KMS-11 (cell line): ENCODE data around the gene SLC17A7.
A peak's percentile ranks its signal among the peaks of the same experiment; 100 is the strongest.

Source experiments
- H2AFZ ChIP-seq: fragments of 200-600 bp; sonication (generic); 2 replicates; pipeline ENCODE4 v1.6.1; 2016; ENCODE audit warnings: antibody characterized with exemption, mixed run types, low read depth
- H3K27ac ChIP-seq: fragments of 200-600 bp; sonication (generic); 2 replicates; pipeline ENCODE4 v1.6.1; 2016; ENCODE audit warnings: mild to moderate bottlenecking, mixed run types
- H3K27me3 ChIP-seq: fragments of 200-600 bp; sonication (generic); 2 replicates; pipeline ENCODE4 v1.6.1; 2017; ENCODE audit warnings: mild to moderate bottlenecking, low read depth, mixed run types, moderate library complexity; ENCODE audit not compliant: insufficient read depth
- H3K36me3 ChIP-seq: fragments of 200-600 bp; sonication (generic); 2 replicates; pipeline ENCODE4 v1.6.1; 2017; ENCODE audit warnings: mild to moderate bottlenecking, mixed run types; ENCODE audit not compliant: insufficient read depth
- H3K4me1 ChIP-seq: fragments of 200-600 bp; sonication (generic); 2 replicates; pipeline ENCODE4 v1.6.1; 2016; ENCODE audit warnings: mild to moderate bottlenecking, low read depth, mixed run types; ENCODE audit not compliant: poor library complexity, severe bottlenecking
- H3K4me2 ChIP-seq: fragments of 200-600 bp; sonication (generic); 2 replicates; pipeline ENCODE4 v1.7.0; 2016; ENCODE audit warnings: mild to moderate bottlenecking, mixed run types
- H3K4me3 ChIP-seq: fragments of 200-600 bp; sonication (generic); IDR thresholded peaks from 2 replicates; pipeline ENCODE4 v1.6.1; 2017; ENCODE audit warnings: low read depth, low read length, mixed read lengths; ENCODE audit not compliant: insufficient read depth
- H3K79me2 ChIP-seq: fragments of 200-600 bp; sonication (generic); 2 replicates; pipeline ENCODE4 v1.6.1; 2016; ENCODE audit warnings: low read depth, mixed run types; ENCODE audit not compliant: insufficient read depth
- H3K9ac ChIP-seq: fragments of 200-600 bp; sonication (generic); 2 replicates; pipeline ENCODE4 v1.6.1; 2016; ENCODE audit warnings: mild to moderate bottlenecking, mixed run types
- H4K20me1 ChIP-seq: fragments of 200-600 bp; sonication (generic); 2 replicates; pipeline ENCODE4 v1.6.1; 2016; ENCODE audit warnings: mild to moderate bottlenecking, mixed run types; ENCODE audit not compliant: insufficient read depth
- CTCF ChIP-seq: fragments of 200-600 bp; sonication (generic); conservative IDR thresholded peaks from 2 replicates; pipeline ENCODE4 v1.6.1; 2017; ENCODE audit warnings: low read depth, mild to moderate bottlenecking, antibody characterized with exemption, low read length, moderate library complexity, mixed read lengths

SLC17A7 gene

DNA sequence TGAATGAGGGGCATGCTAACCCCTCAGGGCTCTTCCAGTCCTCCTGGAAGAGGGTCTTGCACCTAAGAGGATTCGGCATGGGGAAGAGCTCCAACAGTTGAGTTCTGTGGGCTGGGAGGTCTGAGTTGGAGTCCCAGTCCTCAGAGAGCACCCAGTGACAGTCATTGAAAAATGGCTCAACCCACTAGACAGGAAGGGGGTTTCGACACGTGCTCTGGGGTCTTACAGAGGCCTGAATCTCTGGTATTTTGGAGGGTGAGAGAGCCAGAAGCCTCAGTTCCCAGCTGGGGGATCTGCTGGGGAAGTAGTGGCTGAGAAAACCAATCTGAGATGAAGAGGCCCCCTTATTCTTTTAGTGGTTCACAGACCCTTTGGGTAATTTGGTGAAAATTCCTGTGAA lies 27.1 kb downstream of the SLC17A7 start:
- Histone ChIP-seq H3K79me2 (no peaks in the 10 kb centered on the region), H3K27ac (no peak overlapping the region), H4K20me1 (no peaks in the 10 kb centered on the region), H3K4me2 (no peak overlapping the region), H3K9ac (no peak overlapping the region), H2AFZ (no peak overlapping the region), H3K4me3 (no peak overlapping the region), H3K36me3 (no peaks in the 10 kb centered on the region), H3K27me3 (peaks cover 89% of the 10 kb centered on the region), H3K4me1 (peaks cover 10% of the 10 kb centered on the region)
- TF ChIP-seq CTCF: no peak

DNA sequence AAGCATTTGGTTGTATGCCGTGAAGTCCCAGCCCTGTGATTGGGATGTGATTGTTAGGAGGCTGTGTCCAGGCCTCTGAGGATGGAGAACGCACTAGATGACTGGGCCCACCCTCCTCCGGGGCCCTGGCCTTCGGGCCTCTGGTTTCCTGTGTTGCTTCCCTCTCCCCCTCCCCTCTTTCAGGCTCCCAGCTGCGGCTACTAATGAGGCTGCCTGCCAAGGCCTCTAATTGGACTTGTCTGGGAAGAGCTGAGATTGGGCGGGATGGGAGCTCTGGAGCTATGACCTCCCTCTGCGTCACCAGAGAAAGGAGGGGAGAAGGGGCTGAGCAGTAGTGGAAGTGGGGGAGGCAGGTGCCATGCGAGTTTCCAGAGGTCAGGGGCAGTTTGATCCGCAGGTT lies 28.0 kb downstream of the SLC17A7 start:
- Histone ChIP-seq H3K36me3 (no peaks in the 10 kb centered on the region), H3K9ac (no peak overlapping the region), H4K20me1 (no peaks in the 10 kb centered on the region), H3K27ac (no peak overlapping the region), H3K4me3 (no peak overlapping the region), H3K27me3 (peaks cover 84% of the 10 kb centered on the region), H3K4me2 (no peak overlapping the region), H3K79me2 (no peaks in the 10 kb centered on the region), H2AFZ (no peak overlapping the region), H3K4me1 (peaks cover 11% of the 10 kb centered on the region)
- TF ChIP-seq CTCF: no peak

- peaks cover 11% of the 10 kb centered on the region for H3K4me1 ChIP-seq
- no peak overlapping the region for H3K9ac ChIP-seq
- no peaks in the 10 kb centered on the region for H3K79me2 ChIP-seq
- no peak for TF ChIP-seq CTCF
- no peak overlapping the region for H2AFZ ChIP-seq
- no peaks in the 10 kb centered on the region for H3K36me3 ChIP-seq
- no peaks in the 10 kb centered on the region for H4K20me1 ChIP-seq
- no peak overlapping the region for H3K4me2 ChIP-seq
- peaks cover 81% of the 10 kb centered on the region for H3K27me3 ChIP-seq
- no peak overlapping the region for H3K27ac ChIP-seq
- no peak overlapping the region for H3K4me3 ChIP-seq
Measured at GRCh38 chr19:49411681-49412326, 29.5 kb downstream of the SLC17A7 start.

DNA sequence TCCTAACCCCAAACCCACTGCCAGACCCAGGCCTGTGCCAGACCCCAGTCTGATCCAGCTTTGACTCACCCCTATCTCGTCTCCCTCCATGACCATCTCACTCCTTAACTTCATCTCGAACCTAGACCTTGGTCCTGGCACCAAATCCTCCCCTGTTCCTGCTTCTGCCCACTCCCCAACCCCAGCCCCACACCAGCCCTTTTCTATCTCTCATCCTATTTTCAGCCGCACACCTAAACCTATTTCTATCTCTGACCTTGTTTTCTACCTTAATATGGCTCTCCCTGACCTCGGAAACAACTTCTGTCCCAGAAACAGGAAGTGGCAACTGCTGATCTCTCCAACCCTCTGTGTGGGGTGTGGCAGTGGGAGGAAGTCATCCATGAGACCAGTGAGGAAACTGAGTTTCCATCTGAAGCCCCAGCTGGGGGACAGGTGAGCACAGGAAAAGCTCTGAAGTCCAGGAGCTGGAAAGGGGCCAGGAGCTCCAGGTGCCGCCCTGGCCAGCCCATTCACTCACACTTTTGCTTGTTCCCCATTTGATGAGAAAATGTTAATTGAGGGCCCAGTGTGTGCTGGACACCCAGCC lies 31.8 kb downstream of the SLC17A7 start:
- no peaks in the 10 kb centered on the region for H3K79me2 ChIP-seq
- H3K4me1 ChIP-seq: peaks cover 11% of the 10 kb centered on the region
- no peaks in the 10 kb centered on the region for H4K20me1 ChIP-seq
- H3K36me3 ChIP-seq: no peaks in the 10 kb centered on the region
- H3K4me3 ChIP-seq: no peak overlapping the region
- H3K27ac ChIP-seq: no peak overlapping the region
- H3K4me2 ChIP-seq: no peak overlapping the region
- H3K27me3 ChIP-seq: peaks cover 75% of the 10 kb centered on the region
- peak overlapping the region; percentile 20; the same call in 1 of the 2 replicates for H2AFZ ChIP-seq
- TF ChIP-seq CTCF: no peak
- no peak overlapping the region for H3K9ac ChIP-seq
